ENCODE results near the gene OVOL2. TPM values are rescaled to one million over a fixed set of nuclear protein-coding genes. Genes with fewer than 3 reads are reported as not detected.
A peak's percentile ranks its signal among the peaks of the same experiment; 100 is the strongest.

Gene OVOL2
- total and polyA plus RNA-seq, 2 donors (not counting 1 experiment from before 2014, with no cell fraction given), result not detected

GRCh38 chr20:18001131-18001921 lies 56.4 kb downstream of the OVOL2 start:
- Histone ChIP-seq H3K79me2 (ENCODE audit: control insufficient read depth, insufficient read depth, low read length) (no peaks in the 10 kb centered on the region), H3K36me3 (replicated peaks in 1 of 2; ENCODE audit: control extremely low read depth in 1 of 2, control insufficient read depth in 1 of 2, extremely low read depth in 1 of 2, insufficient read depth in 2 of 2, low read length in 1 of 2) (no peaks in the 10 kb centered on the region), H3K27me3 (replicated peaks in 1 of 4; ENCODE audit: control extremely low read depth in 1 of 4, control insufficient read depth in 3 of 4, insufficient read depth in 4 of 4, low read length in 3 of 4) (no peaks in the 10 kb centered on the region), H3K4me2 (replicated peaks; ENCODE audit: low read depth, low read length, poor library complexity, severe bottlenecking) (no peak overlapping the region), H4K20me1 (ENCODE audit: control insufficient read depth, insufficient read depth, low read length, poor library complexity, severe bottlenecking) (no peaks in the 10 kb centered on the region), H3K9ac (ENCODE audit: low read length) (no peak overlapping the region), H3K4me3 (ENCODE audit: control extremely low read depth in 1 of 5, extremely low read depth in 1 of 5, insufficient read depth in 1 of 5, low read depth in 2 of 5, low read length in 4 of 5) (no peak overlapping the region), H3K9me3 (ENCODE audit: control extremely low read depth in 1 of 3, control insufficient read depth in 2 of 3, insufficient read depth in 1 of 3, low read length in 2 of 3) (no peaks in the 10 kb centered on the region), H2AFZ (ENCODE audit: insufficient read depth, low read depth, low read length, poor library complexity, severe bottlenecking) (no peak overlapping the region), H3K4me1 (ENCODE audit: control insufficient read depth in 2 of 2, insufficient read depth in 2 of 2, low read length in 2 of 2) (peaks cover 45 to 47% of the 10 kb centered on the region in 2 donors), H3K27ac (ENCODE audit: low read length in 2 of 2) (no peak overlapping the region)
- peaks cover 3% of the 10 kb centered on the region for H3K27me3 Mint-ChIP-seq
- intact Hi-C loops (cut with micrococcal nuclease), result no loop called here
- no peak overlapping the region for H3K4me3 Mint-ChIP-seq
- ATAC-seq (ENCODE audit: low read depth) (no peak), DNase-seq (no peak)
- no peaks in the 10 kb centered on the region for H3K9me3 Mint-ChIP-seq (ENCODE audit: insufficient read depth)
- WGBS (ENCODE audit: insufficient coverage), result 94% methylated on average over 7 of the region's 10 CpGs
- ChIA-PET CTCF (interaction anchor here (1.4 kb wide), 1 partner anchor 352 kb away, joined by 3 read pairs; no protein-coding TSS in a partner anchor), POLR2A (no interaction called here)
- no peak for TF ChIP-seq EZH2 (IDR thresholded peaks at IDR 0.05; ENCODE audit: borderline replicate concordance, insufficient read depth, low read depth, low read length, poor library complexity, severe bottlenecking)
- no peak for TF ChIP-seq CTCF (IDR thresholded peaks at IDR 0.05)
- H3K27ac Mint-ChIP-seq, result no peak overlapping the region
- peaks cover 44% of the 10 kb centered on the region for H3K4me1 Mint-ChIP-seq

- peaks cover 3% of the 10 kb centered on the region for H3K27me3 Mint-ChIP-seq
- H3K9me3 Mint-ChIP-seq (ENCODE audit: insufficient read depth), result no peaks in the 10 kb centered on the region
- no peaks in the 10 kb centered on the region for H3K36me3 ChIP-seq (replicated peaks in 1 of 2; ENCODE audit: control extremely low read depth in 1 of 2, control insufficient read depth in 1 of 2, extremely low read depth in 1 of 2, insufficient read depth in 2 of 2, low read length in 1 of 2)
- H3K4me1 Mint-ChIP-seq, result peaks cover 35% of the 10 kb centered on the region
- WGBS (ENCODE audit: insufficient coverage), result 94% methylated on average over 4 of the region's 4 CpGs
- no peak for DNase-seq
- H3K27me3 ChIP-seq (replicated peaks in 1 of 4; ENCODE audit: control extremely low read depth in 1 of 4, control insufficient read depth in 3 of 4, insufficient read depth in 4 of 4, low read length in 3 of 4), result no peaks in the 10 kb centered on the region
- H3K4me3 Mint-ChIP-seq, result no peak overlapping the region
- CTCF ChIA-PET, result interaction anchor here (1.0 to 8.0 kb wide), 5 partner anchors 32 to 495 kb away, joined by 3 to 54 read pairs (median 4); partner anchors contain the start of gene RRBP1
- H2AFZ ChIP-seq (ENCODE audit: insufficient read depth, low read depth, low read length, poor library complexity, severe bottlenecking), result no peak overlapping the region
- POLR2A ChIA-PET, result interaction anchor here (0.8 kb wide), 1 partner anchor 54 kb away, joined by 3 read pairs; no protein-coding TSS in a partner anchor
- H3K9ac ChIP-seq (ENCODE audit: low read length), result no peak overlapping the region
- ATAC-seq (ENCODE audit: low read depth), result no peak
- no peaks in the 10 kb centered on the region for H4K20me1 ChIP-seq (ENCODE audit: control insufficient read depth, insufficient read depth, low read length, poor library complexity, severe bottlenecking)
- intact Hi-C loops (cut with micrococcal nuclease), result loop anchor here (5.0 kb wide), 1 partner anchor 42 kb away; no protein-coding TSS in a partner anchor
- no peak overlapping the region for H3K4me3 ChIP-seq (ENCODE audit: control extremely low read depth in 1 of 5, extremely low read depth in 1 of 5, insufficient read depth in 1 of 5, low read depth in 2 of 5, low read length in 4 of 5)
- no peak overlapping the region for H3K27ac ChIP-seq (ENCODE audit: low read length in 2 of 2)
- H3K79me2 ChIP-seq (ENCODE audit: control insufficient read depth, insufficient read depth, low read length), result no peaks in the 10 kb centered on the region
- H3K9me3 ChIP-seq (ENCODE audit: control extremely low read depth in 1 of 3, control insufficient read depth in 2 of 3, insufficient read depth in 1 of 3, low read length in 2 of 3), result no peaks in the 10 kb centered on the region
- no peak overlapping the region for H3K4me2 ChIP-seq (replicated peaks; ENCODE audit: low read depth, low read length, poor library complexity, severe bottlenecking)
- peak overlapping the region; percentile 27 for H3K27ac Mint-ChIP-seq
- H3K4me1 ChIP-seq (ENCODE audit: control insufficient read depth in 2 of 2, insufficient read depth in 2 of 2, low read length in 2 of 2), result peaks cover 35 to 37% of the 10 kb centered on the region in 2 donors
- TF ChIP-seq CTCF (IDR thresholded peaks at IDR 0.05) (no peak), EZH2 (IDR thresholded peaks at IDR 0.05; ENCODE audit: borderline replicate concordance, insufficient read depth, low read depth, low read length, poor library complexity, severe bottlenecking) (no peak)
These were observed 58.1 kb downstream of the OVOL2 start for GRCh38 chr20:17999566-17999965.
